Neutrophil (primary cell): ENCODE results near the gene ATXN10.

Source experiments
- H3K27ac ChIP-seq: fragments of 200-600 bp; sonication (generic); 2 replicates; pipeline ENCODE4 v1.5.1; 2016; ENCODE audit warnings: mild to moderate bottlenecking, moderate library complexity
- H3K27me3 ChIP-seq: fragments of 200-600 bp; sonication (generic); 2 replicates; pipeline ENCODE4 v1.6.0; 2016; ENCODE audit warnings: mild to moderate bottlenecking
- H3K36me3 ChIP-seq: fragments of 200-600 bp; sonication (generic); 2 replicates; pipeline ENCODE4 v1.5.1; 2017
- H3K4me1 ChIP-seq, 2 experiments: fragments of 200-600 bp in 1 of 2; sonication (generic) in 1 of 2; 1 replicate in 1 of 2; 2 replicates in 1 of 2; pipeline versions ENCODE4 v1.5.1 to v1.6.1; 2013 to 2016; ENCODE audit warnings: low read depth in 1 of 2, low read length in 1 of 2, mild to moderate bottlenecking in 1 of 2, moderate library complexity in 1 of 2; ENCODE audit not compliant: control insufficient read depth in 1 of 2, insufficient read depth in 1 of 2
- H3K4me3 ChIP-seq, 2 experiments: fragments of 200-600 bp in 1 of 2; sonication (generic) in 1 of 2; 1 replicate in 1 of 2; 2 replicates in 1 of 2; pipeline ENCODE4 v1.5.1; 2013 to 2016; ENCODE audit warnings: low read depth in 1 of 2, low read length in 1 of 2, mild to moderate bottlenecking in 1 of 2, moderate library complexity in 1 of 2
- H3K9me3 ChIP-seq: fragments of 200-600 bp; sonication (generic); 2 replicates; pipeline ENCODE4 v1.5.1; 2016
- CTCF ChIP-seq: fragments of 200-600 bp; sonication (generic); IDR thresholded peaks from 2 replicates; pipeline ENCODE4 v1.5.1; 2016; ENCODE audit warnings: antibody characterized with exemption

Gene ATXN10

GRCh38 chr22:45819305-45819704 is 147.7 kb downstream of the ATXN10 start:
- Histone ChIP-seq H3K27me3 (no peaks in the 10 kb centered on the region), H3K27ac (no peak overlapping the region), H3K9me3 (no peaks in the 10 kb centered on the region), H3K36me3 (peaks cover 8% of the 10 kb centered on the region), H3K4me1 (no peaks in the 10 kb centered on the region), H3K4me3 (no peak overlapping the region)
- no peak for TF ChIP-seq CTCF

DNA sequence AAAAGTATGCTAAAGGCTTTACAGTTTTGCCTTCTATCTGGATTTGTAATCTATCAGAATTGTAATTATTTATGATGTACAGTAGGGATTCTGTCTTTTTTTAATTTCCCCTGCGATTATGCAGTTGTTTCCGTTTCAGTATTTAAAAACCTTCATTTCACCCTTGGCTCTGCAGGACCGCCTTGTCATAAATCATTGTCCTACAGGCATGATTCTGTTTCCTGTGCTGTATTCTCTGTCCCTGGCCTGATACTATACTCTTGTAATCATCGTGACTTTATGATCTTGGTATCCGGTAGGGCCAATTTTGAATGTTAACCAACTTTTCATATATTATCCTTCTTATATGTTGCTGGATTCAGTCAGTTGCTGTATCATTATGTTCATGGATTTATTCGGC is 151.7 kb downstream of the ATXN10 start:
- Histone ChIP-seq H3K4me3 (no peak overlapping the region), H3K36me3 (no peaks in the 10 kb centered on the region), H3K27ac (no peak overlapping the region), H3K9me3 (no peaks in the 10 kb centered on the region), H3K4me1 (no peaks in the 10 kb centered on the region), H3K27me3 (no peaks in the 10 kb centered on the region)
- no peak for TF ChIP-seq CTCF

DNA sequence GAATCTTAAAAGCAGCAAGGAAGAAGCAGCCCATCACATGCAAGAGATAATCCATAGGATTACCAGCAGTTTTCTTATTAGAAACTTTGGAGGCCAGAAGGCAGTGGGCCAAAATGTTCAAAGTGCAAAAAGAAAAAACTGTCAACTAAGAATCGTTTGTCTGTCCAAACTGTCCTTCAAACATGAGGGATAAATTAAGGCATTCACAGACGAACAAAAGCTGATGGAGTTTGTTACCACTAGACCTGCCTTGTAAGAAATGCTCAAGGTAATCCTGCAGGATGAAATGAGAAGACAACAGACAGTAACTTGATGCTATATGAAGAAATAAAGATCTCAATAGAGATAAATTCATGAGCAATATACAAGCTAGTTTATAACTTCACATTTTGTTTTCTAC is 154.9 kb downstream of the ATXN10 start:
- H3K27ac ChIP-seq, result no peak overlapping the region
- H3K9me3 ChIP-seq, result no peaks in the 10 kb centered on the region
- no peak overlapping the region for H3K4me3 ChIP-seq
- H3K36me3 ChIP-seq, result no peaks in the 10 kb centered on the region
- no peak for TF ChIP-seq CTCF
- no peaks in the 10 kb centered on the region for H3K4me1 ChIP-seq
- no peaks in the 10 kb centered on the region for H3K27me3 ChIP-seq

DNA sequence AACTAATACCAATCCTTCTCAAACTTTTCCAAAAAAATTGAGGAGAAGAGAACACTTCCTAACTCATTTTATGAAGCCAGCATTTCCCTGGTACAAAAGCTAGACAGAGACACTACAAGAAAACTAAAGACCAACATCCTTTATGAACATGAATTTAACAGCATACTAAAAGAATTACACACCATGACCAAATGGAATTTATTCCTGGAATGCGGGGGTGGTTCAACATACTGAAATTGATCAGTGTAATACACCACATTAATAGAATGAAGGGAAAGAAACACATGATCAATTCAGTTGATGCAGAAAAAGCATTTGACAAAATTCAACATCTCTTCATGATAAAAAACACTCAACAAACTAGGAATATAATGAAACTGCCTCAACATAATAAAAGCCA is 157.2 kb downstream of the ATXN10 start:
- Histone ChIP-seq H3K27me3 (no peaks in the 10 kb centered on the region), H3K9me3 (no peaks in the 10 kb centered on the region), H3K27ac (no peak overlapping the region), H3K4me1 (no peaks in the 10 kb centered on the region), H3K36me3 (peaks cover 3% of the 10 kb centered on the region), H3K4me3 (no peak overlapping the region)
- no peak for TF ChIP-seq CTCF

- H3K36me3 ChIP-seq, result peaks cover 11% of the 10 kb centered on the region
- TF ChIP-seq CTCF, result no peak
- no peak overlapping the region for H3K27ac ChIP-seq
- H3K4me1 ChIP-seq, result no peaks in the 10 kb centered on the region
- no peaks in the 10 kb centered on the region for H3K9me3 ChIP-seq
- no peak overlapping the region for H3K4me3 ChIP-seq
- H3K27me3 ChIP-seq, result no peaks in the 10 kb centered on the region
These were observed 159.1 kb downstream of the ATXN10 start for GRCh38 chr22:45830531-45831245.

GRCh38 chr22:45831394-45831793 is 159.8 kb downstream of the ATXN10 start:
- Histone ChIP-seq H3K4me3 (no peak overlapping the region), H3K36me3 (peaks cover 11% of the 10 kb centered on the region), H3K4me1 (no peaks in the 10 kb centered on the region), H3K27ac (no peak overlapping the region), H3K27me3 (no peaks in the 10 kb centered on the region), H3K9me3 (no peaks in the 10 kb centered on the region)
- no peak for TF ChIP-seq CTCF
